H1 (cell line): ENCODE measurements around the gene ADRB2. TPM values are rescaled to one million over a fixed set of nuclear protein-coding genes. Genes with fewer than 3 reads are reported as not detected.

Experiments
- CTCF ChIA-PET: fragments of 300-600 bp; sonication (Branson Sonifier 250); formaldehyde crosslinking; loops from one replicate; lab custom pipeline; 2021; ENCODE audit not compliant: partially characterized antibody; lab: Charles Lee
- POLR2A ChIA-PET: fragments of 300-600 bp; sonication (Branson Sonifier 250); formaldehyde crosslinking; loops from one replicate; lab custom pipeline; 2021; ENCODE audit warnings: inconsistent platforms; ENCODE audit not compliant: partially characterized antibody; lab: Charles Lee
- DNase-seq, 2 experiments: peaks; one replicate each; pipeline versions ENCODE4 v3.0.0 to v3.0.0-alpha.2; 2010 to 2022; ENCODE audit warnings: low spot score in 2 of 2, low read depth in 1 of 2, mixed read lengths in 1 of 2
- FAIRE-seq: peaks from 2 replicates; lab custom pipeline; 2011; peaks lifted over from hg19 to GRCh38; lab: Jason Lieb, UNC
- H2AFZ ChIP-seq: 2 replicates; pipeline ENCODE4 v1.8.1; 2012; ENCODE audit warnings: low read length, inconsistent platforms
- H2AK5ac ChIP-seq: 2 replicates; pipeline ENCODE4 v1.6.1; 2013; ENCODE audit warnings: low read depth, low read length
- H2BK120ac ChIP-seq: replicated peaks from 2 replicates; pipeline ENCODE3; 2013; ENCODE audit warnings: low read depth, low read length, inconsistent platforms
- H2BK12ac ChIP-seq: 2 replicates; pipeline ENCODE4 v1.6.1; 2013; ENCODE audit warnings: low read depth, low read length
- H2BK15ac ChIP-seq: 2 replicates; pipeline ENCODE4 v1.6.1; 2013; ENCODE audit warnings: low read length
- H2BK20ac ChIP-seq: 2 replicates; pipeline ENCODE4 v1.6.1; 2013; ENCODE audit warnings: low read length
- H2BK5ac ChIP-seq: 2 replicates; pipeline ENCODE4 v1.6.1; 2013; ENCODE audit warnings: low read depth, low read length
- H3K14ac ChIP-seq: 2 replicates; pipeline ENCODE4 v1.6.1; 2013; ENCODE audit warnings: inconsistent platforms; ENCODE audit not compliant: insufficient read length
- H3K18ac ChIP-seq: 2 replicates; pipeline ENCODE4 v1.6.1; 2013; ENCODE audit warnings: low read length; ENCODE audit errors: extremely low read depth
- H3K23ac ChIP-seq: 2 replicates; pipeline ENCODE4 v1.6.1; 2013; ENCODE audit warnings: inconsistent platforms; ENCODE audit not compliant: insufficient read length
- H3K23me2 ChIP-seq: 2 replicates; pipeline ENCODE4 v1.6.1; 2013; ENCODE audit warnings: low read depth, low read length
- H3K27ac ChIP-seq: 2 replicates; pipeline ENCODE4 v1.6.1; 2011; ENCODE audit warnings: low read depth, low read length, inconsistent platforms
- H3K27me3 ChIP-seq, 4 experiments: replicated peaks in 1 of 4; 1 replicate in 1 of 4; 2 replicates in 3 of 4; pipeline versions ENCODE4 v1.6.1 to v1.8.1; 2011 to 2013; ENCODE audit warnings: low read length in 3 of 4, mild to moderate bottlenecking in 3 of 4, inconsistent platforms in 2 of 4, mixed read lengths in 2 of 4, moderate library complexity in 1 of 4; ENCODE audit not compliant: control insufficient read depth in 3 of 4, insufficient read depth in 3 of 4; ENCODE audit errors: extremely low read depth in 1 of 4
- H3K36me3 ChIP-seq, 4 experiments: 2 replicates each; pipeline versions ENCODE4 v1.6.1 to v1.8.1; 2011 to 2013; ENCODE audit warnings: mild to moderate bottlenecking in 4 of 4, low read length in 3 of 4, moderate library complexity in 2 of 4, control low read depth in 1 of 4, inconsistent platforms in 1 of 4; ENCODE audit not compliant: insufficient read depth in 4 of 4, control insufficient read depth in 2 of 4
- H3K4ac ChIP-seq: replicated peaks from 2 replicates; pipeline ENCODE3; 2013; ENCODE audit warnings: low read length, low read depth, mixed read lengths, inconsistent platforms; ENCODE audit not compliant: insufficient read length
- H3K4me1 ChIP-seq, 4 experiments: replicated peaks in 1 of 4; 1 replicate in 1 of 4; 2 replicates in 3 of 4; pipeline versions ENCODE4 v1.6.1 to v1.8.1; 2011 to 2013; ENCODE audit warnings: low read length in 3 of 4, inconsistent platforms in 2 of 4, mixed read lengths in 1 of 4; ENCODE audit not compliant: insufficient read depth in 4 of 4, control insufficient read depth in 3 of 4
- H3K4me2 ChIP-seq, 2 experiments: 2 replicates each; pipeline versions ENCODE4 v1.6.1 to v1.8.1; 2011 to 2013; ENCODE audit warnings: low read depth in 2 of 2, low read length in 2 of 2, control low read depth in 1 of 2, inconsistent platforms in 1 of 2, mild to moderate bottlenecking in 1 of 2; ENCODE audit not compliant: insufficient read depth in 1 of 2
- H3K4me3 ChIP-seq, 4 experiments: fragments of 200-600, 300-600 bp in 1 of 4; sonication (generic), shearing (Covaris generic), sonication (Bioruptor Twin) in 1 of 4; 2 replicates each; pipeline versions ENCODE4 v1.5.1 to v1.8.1; 2011 to 2016; ENCODE audit warnings: low read length in 4 of 4, low read depth in 3 of 4, control low read depth in 2 of 4, inconsistent platforms in 2 of 4, mild to moderate bottlenecking in 2 of 4, mixed read lengths in 1 of 4, moderate library complexity in 1 of 4; ENCODE audit not compliant: insufficient read depth in 2 of 4; ENCODE audit errors: extremely low read depth in 1 of 4
- H3K56ac ChIP-seq: replicated peaks from 2 replicates; pipeline ENCODE3; 2013; ENCODE audit warnings: low read depth, mild to moderate bottlenecking, mixed read lengths, low read length, inconsistent platforms; ENCODE audit not compliant: insufficient read length
- H3K79me1 ChIP-seq: 2 replicates; pipeline ENCODE4 v1.6.1; 2013; ENCODE audit warnings: low read depth, low read length, control low read depth
- H3K79me2 ChIP-seq, 2 experiments: 2 replicates each; pipeline versions ENCODE4 v1.6.1 to v1.8.1; 2012 to 2013; ENCODE audit warnings: low read length in 2 of 2, mild to moderate bottlenecking in 2 of 2, inconsistent platforms in 1 of 2; ENCODE audit not compliant: insufficient read depth in 2 of 2, control insufficient read depth in 1 of 2
- H3K9ac ChIP-seq, 4 experiments: replicated peaks in 1 of 4; 1 replicate in 1 of 4; 2 replicates in 3 of 4; pipeline versions ENCODE4 v1.6.1 to v1.8.1; 2011 to 2013; ENCODE audit warnings: low read depth in 3 of 4, low read length in 3 of 4, control low read depth in 2 of 4, mild to moderate bottlenecking in 2 of 4, moderate library complexity in 2 of 4, inconsistent platforms in 1 of 4; ENCODE audit errors: extremely low read depth in 1 of 4
- H3K9me3 ChIP-seq, 2 experiments: 2 replicates each; pipeline versions ENCODE4 v1.6.1 to v1.8.1; 2012 to 2013; ENCODE audit warnings: mild to moderate bottlenecking in 2 of 2, moderate library complexity in 2 of 2, control low read depth in 1 of 2, inconsistent platforms in 1 of 2, low read depth in 1 of 2, low read length in 1 of 2, mixed read lengths in 1 of 2; ENCODE audit not compliant: insufficient read depth in 2 of 2
- H4K20me1 ChIP-seq, 2 experiments: replicated peaks in 1 of 2; 2 replicates each; pipeline versions ENCODE3 to v1.8.1; 2011 to 2013; ENCODE audit warnings: inconsistent platforms in 2 of 2, low read length in 2 of 2, mild to moderate bottlenecking in 1 of 2; ENCODE audit not compliant: insufficient read depth in 2 of 2, control insufficient read depth in 1 of 2
- H4K5ac ChIP-seq: 2 replicates; pipeline ENCODE4 v1.6.1; 2013; ENCODE audit warnings: low read length, low read depth, mixed read lengths, inconsistent platforms; ENCODE audit not compliant: insufficient read length
- H4K8ac ChIP-seq: 2 replicates; pipeline ENCODE4 v1.8.0; 2013; ENCODE audit warnings: mild to moderate bottlenecking, moderate library complexity, low read length, inconsistent platforms; ENCODE audit not compliant: insufficient read depth; ENCODE audit errors: extremely low read depth
- H4K91ac ChIP-seq: replicated peaks from 2 replicates; pipeline ENCODE3; 2013; ENCODE audit warnings: low read length, mixed read lengths, inconsistent platforms; ENCODE audit not compliant: insufficient read length
- KDM1A ChIP-seq: fragments of 200-600, 300-600 bp; sonication (generic); IDR thresholded peaks from 2 replicates; pipeline ENCODE4 v1.7.1; 2016; ENCODE audit warnings: mild to moderate bottlenecking, low read length, borderline replicate concordance
- MAFK ChIP-seq: IDR thresholded peaks from 2 replicates; pipeline ENCODE4 v1.6.1; 2012; ENCODE audit warnings: low read depth, mild to moderate bottlenecking, improper control_type of control experiment, low read length
- NRF1 ChIP-seq: IDR thresholded peaks from 2 replicates; pipeline ENCODE4 v1.6.1; 2011; ENCODE audit warnings: mild to moderate bottlenecking, low read depth, low read length, improper control_type of control experiment
- TCF12 ChIP-seq: IDR thresholded peaks from 2 replicates; pipeline ENCODE4 v1.6.1; 2011; ENCODE audit warnings: low read depth, mild to moderate bottlenecking, low read length
- WGBS, 2 experiments: shearing (Covaris generic) in 1 of 2; methylation state at CpG; one replicate each; pipeline versions ENCODE4 v1.1.6 to v1.1.7; 2013 to 2015; ENCODE audit warnings: low lambda C conversion rate in 2 of 2, mixed read lengths in 2 of 2, inconsistent platforms in 1 of 2, low coverage in 1 of 2, missing lambda C conversion rate in 1 of 2; ENCODE audit not compliant: insufficient replicate concordance in 2 of 2, insufficient coverage in 1 of 2, insufficient read length in 1 of 2; ENCODE audit errors: extremely low coverage in 1 of 2, missing lambda C conversion rate in 1 of 2; 5-methylcytosine and 5-hydroxymethylcytosine counted together
- polyA plus RNA-seq, 7 experiments: library from polyadenylated mRNA; depleted of rRNA in 3 of 7; stranded (reverse) in 5 of 7; unstranded in 2 of 7; fragments of >200 nt in 5 of 7; fragments of 200-250 nt in 2 of 7; gene quantifications; 1 replicate in 5 of 7; 2 replicates in 1 of 7; 4 replicates in 1 of 7; pipeline versions ENCODE4 v1.2.1 to v1.2.3, GENCODE V29; 2011 to 2013; ENCODE audit warnings: missing spikeins in 2 of 7, mixed read lengths in 2 of 7
- total RNA-seq: library from RNA; stranded (reverse); fragmentation: NEBNext Ultra II Directional; extraction: Animal tissue kit (Norgen Biotek cat#: 25700); gene quantifications from 2 replicates; pipeline ENCODE4 v1.2.1, GENCODE V29; 2021
- TF ChIP-seq, protein P1 (sequence below): IDR thresholded peaks from 2 replicates; pipeline ENCODE4 v1.6.1; 2012; ENCODE audit warnings: inconsistent platforms

The ADRB2 gene
- total and polyA plus RNA-seq, 2 of the 8 experiments (the other 6 are each of a cell fraction or from before 2014, with no cell fraction given) = 0.65 to 0.77 TPM

DNA sequence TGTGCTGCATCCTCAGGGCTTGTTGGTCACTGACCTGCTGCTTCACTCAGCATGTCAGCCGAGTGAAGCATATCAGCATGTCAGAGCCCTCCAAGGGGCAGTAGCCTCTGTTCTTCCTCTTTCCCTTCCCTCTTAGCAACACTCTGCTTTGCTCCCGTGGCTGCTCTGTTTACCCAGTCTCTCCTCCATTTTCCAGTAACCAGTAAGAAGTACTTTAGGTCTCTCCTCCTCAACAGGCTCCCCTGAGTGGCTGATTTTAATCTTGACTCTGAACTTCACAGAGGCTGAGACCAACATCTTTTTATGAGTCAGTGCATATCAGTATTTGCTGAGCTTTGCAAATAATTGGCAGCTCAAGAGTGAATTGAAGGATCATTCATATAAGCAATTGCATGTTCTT is 18.6 kb upstream of the ADRB2 start:
- H3K79me1 ChIP-seq = no peaks in the 10 kb centered on the region
- no peak overlapping the region for H2BK12ac ChIP-seq
- FAIRE-seq (no peak), DNase-seq (no peak)
- no peak overlapping the region for H2AK5ac ChIP-seq
- no peak overlapping the region for H2BK120ac ChIP-seq
- H4K5ac ChIP-seq = no peak overlapping the region
- no peak overlapping the region for H3K23ac ChIP-seq
- no peak overlapping the region for H3K18ac ChIP-seq
- no peaks in the 10 kb centered on the region for H3K27me3 ChIP-seq
- H3K4me3 ChIP-seq = no peak overlapping the region
- WGBS, 2 experiments = 80% methylated on average over 2 of the region's 2 CpGs; no CpG with 5 or more reads in 1 of the 2 experiments
- no peak overlapping the region for H2BK5ac ChIP-seq
- H2AFZ ChIP-seq = no peak overlapping the region
- ChIA-PET POLR2A (no interaction called here), CTCF (interaction anchor here (1.1 to 3.3 kb wide), 2 partner anchors 13 to 227 kb away, joined by 3 to 20 read pairs; no protein-coding TSS in a partner anchor)
- no peaks in the 10 kb centered on the region for H3K9me3 ChIP-seq
- no peak overlapping the region for H3K14ac ChIP-seq
- no peaks in the 10 kb centered on the region for H3K79me2 ChIP-seq
- no peak overlapping the region for H2BK20ac ChIP-seq
- no peak overlapping the region for H4K8ac ChIP-seq
- H3K4me2 ChIP-seq = no peak overlapping the region
- no peaks in the 10 kb centered on the region for H3K23me2 ChIP-seq
- no peaks in the 10 kb centered on the region for H4K20me1 ChIP-seq
- no peak overlapping the region for H3K4ac ChIP-seq
- no peak overlapping the region for H2BK15ac ChIP-seq
- no peaks in the 10 kb centered on the region for H3K36me3 ChIP-seq
- TF ChIP-seq TCF12 (no peak), NRF1 (no peak), KDM1A (no peak), MAFK (peak; percentile 23; the same call in 1 of the 2 replicates)
- TF ChIP-seq, protein P1, sequence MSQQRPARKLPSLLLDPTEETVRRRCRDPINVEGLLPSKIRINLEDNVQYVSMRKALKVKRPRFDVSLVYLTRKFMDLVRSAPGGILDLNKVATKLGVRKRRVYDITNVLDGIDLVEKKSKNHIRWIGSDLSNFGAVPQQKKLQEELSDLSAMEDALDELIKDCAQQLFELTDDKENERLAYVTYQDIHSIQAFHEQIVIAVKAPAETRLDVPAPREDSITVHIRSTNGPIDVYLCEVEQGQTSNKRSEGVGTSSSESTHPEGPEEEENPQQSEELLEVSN = no peak
- H4K91ac ChIP-seq = no peak overlapping the region
- no peak overlapping the region for H3K27ac ChIP-seq
- no peak overlapping the region for H3K9ac ChIP-seq
- peaks cover 0 to 4% (median 0%) of the 10 kb centered on the region in 4 experiments; a peak in 2 of 7 replicates for H3K4me1 ChIP-seq
- no peak overlapping the region for H3K56ac ChIP-seq
